Body of pancreas (tissue), 4 donors: ENCODE data around the gene RFTN1.

ENCODE experiments used
- CTCF ChIP-seq, 7 experiments: fragments of 450-650 bp in 4 of 7; fragments of 200-600 bp in 3 of 7; sonication (generic) in 3 of 7; IDR thresholded peaks; one replicate each; pipeline ENCODE4 v1.5.1; 2016 to 2019; ENCODE audit warnings: antibody characterized with exemption in 7 of 7
- POLR2A ChIP-seq, 3 donors: fragments of 450-650 bp; IDR thresholded peaks; one replicate each; pipeline ENCODE4 v1.6.1; 2016; ENCODE audit warnings: antibody characterized with exemption in 3 of 3, mild to moderate bottlenecking in 2 of 3

DNA sequence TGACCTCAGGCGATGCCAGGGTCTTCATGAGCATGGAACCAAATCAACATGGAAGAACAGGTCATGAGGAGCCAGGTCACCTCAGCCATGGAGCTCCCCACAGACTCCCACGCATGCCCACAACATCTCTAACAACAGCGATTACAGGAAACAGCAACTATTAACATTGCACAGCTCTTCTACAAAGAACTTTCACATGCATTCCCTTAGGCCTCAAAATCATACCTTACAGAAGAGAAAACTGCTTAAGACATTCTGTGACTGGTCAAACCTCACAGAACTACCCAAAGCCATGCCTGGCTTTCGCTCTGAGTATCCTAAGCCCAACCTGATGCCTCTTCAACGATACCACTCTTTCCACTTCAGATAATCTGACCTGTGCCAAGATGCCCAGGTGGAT, 130.7 kb downstream of the RFTN1 start:
- TF ChIP-seq CTCF (IDR thresholded peaks at IDR 0.05) (no peak), POLR2A (IDR thresholded peaks at IDR 0.05) (no peak)
